HG03342 (cell line): ENCODE results near the gene TCAF1.
A peak's percentile ranks its signal among the peaks of the same experiment; 100 is the strongest.

Experiments used
- ATAC-seq: cut with Tn5 transposase; IDR thresholded peaks from one replicate; pipeline ENCODE4 v1.9.1; 2021; ENCODE audit warnings: mild to moderate bottlenecking, moderate library complexity; ENCODE audit not compliant: unreplicated experiment

Gene TCAF1, protein sequence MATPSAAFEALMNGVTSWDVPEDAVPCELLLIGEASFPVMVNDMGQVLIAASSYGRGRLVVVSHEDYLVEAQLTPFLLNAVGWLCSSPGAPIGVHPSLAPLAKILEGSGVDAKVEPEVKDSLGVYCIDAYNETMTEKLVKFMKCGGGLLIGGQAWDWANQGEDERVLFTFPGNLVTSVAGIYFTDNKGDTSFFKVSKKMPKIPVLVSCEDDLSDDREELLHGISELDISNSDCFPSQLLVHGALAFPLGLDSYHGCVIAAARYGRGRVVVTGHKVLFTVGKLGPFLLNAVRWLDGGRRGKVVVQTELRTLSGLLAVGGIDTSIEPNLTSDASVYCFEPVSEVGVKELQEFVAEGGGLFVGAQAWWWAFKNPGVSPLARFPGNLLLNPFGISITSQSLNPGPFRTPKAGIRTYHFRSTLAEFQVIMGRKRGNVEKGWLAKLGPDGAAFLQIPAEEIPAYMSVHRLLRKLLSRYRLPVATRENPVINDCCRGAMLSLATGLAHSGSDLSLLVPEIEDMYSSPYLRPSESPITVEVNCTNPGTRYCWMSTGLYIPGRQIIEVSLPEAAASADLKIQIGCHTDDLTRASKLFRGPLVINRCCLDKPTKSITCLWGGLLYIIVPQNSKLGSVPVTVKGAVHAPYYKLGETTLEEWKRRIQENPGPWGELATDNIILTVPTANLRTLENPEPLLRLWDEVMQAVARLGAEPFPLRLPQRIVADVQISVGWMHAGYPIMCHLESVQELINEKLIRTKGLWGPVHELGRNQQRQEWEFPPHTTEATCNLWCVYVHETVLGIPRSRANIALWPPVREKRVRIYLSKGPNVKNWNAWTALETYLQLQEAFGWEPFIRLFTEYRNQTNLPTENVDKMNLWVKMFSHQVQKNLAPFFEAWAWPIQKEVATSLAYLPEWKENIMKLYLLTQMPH

DNA sequence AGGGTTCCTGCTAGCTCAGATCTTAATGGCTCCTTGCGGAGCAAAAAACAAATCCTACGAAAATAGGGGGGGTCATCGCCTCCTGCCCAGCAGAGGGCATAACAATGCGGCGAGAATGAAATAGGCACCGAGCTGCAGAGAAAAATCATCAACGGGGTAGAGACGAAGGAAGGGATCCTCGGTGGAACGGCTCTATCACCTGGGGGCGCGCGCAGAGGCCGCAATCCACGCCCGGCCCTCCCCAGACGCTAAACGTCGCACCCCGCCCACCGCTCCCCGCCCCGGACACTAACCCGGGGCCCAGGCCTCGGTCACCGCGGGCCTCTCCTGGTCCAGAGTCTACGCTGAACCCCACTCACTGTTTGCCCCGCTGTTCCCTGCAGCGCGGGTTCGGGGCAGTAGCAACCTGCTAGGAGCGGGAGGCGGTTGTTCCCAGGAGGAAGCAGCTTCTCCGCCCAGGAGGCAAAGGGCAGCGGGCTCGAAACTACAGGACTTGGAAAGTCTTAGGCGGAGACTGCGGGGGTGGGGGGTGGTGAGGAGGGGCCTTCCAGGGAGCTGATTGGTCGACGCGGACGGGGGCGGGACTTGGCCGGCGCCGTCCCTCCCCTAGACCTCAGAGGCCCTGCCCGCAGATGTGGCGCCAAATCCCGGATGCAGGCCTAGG, at the start of gene TCAF1:
Gene TCAF1 (minus strand): TSS at position 509 of the 664 bp plus-strand sequence. CDS start 25,568 bp downstream, outside the sequence.
- peak; percentile 92 for ATAC-seq

DNA sequence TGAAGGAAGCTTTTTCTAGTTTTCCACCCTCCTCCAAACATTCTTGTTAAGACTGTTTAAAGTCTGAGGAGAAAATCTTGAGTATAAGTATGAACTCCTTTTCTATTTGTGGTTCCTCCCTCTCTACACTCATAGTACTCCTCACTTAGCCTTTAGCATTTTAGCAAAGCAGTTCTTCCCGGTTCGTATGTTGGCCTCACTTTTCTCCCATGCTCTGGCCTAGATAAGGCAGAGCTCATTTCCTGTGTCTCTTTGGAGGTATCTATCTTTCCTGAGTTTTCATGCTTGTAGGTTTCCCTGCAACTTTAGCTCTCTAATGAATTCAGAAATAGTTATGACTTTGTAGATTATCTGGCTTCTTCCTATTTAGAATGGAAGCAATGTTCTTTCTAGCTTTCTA, 46.8 kb upstream of the TCAF1 start:
- no peak for ATAC-seq

DNA sequence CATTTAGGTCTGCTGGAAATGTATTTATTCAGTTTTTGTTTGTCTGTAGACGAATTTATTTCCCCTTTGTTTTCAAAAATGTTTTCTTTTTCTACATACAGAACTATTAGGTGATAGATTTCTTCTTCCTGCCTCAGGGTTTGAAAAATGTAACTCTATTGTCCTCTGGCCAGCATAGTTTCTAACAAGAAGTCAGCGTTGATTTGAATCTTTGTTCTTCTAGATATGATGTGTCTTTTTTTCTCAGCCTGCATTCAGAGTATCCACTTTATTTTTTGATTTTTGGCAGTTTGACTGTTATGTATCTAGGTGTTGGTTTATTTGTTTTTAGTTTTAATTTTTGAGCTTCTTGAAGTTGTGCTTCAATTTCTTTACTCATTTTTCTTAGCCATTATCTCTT, 45.1 kb upstream of the TCAF1 start:
- no peak for ATAC-seq

DNA sequence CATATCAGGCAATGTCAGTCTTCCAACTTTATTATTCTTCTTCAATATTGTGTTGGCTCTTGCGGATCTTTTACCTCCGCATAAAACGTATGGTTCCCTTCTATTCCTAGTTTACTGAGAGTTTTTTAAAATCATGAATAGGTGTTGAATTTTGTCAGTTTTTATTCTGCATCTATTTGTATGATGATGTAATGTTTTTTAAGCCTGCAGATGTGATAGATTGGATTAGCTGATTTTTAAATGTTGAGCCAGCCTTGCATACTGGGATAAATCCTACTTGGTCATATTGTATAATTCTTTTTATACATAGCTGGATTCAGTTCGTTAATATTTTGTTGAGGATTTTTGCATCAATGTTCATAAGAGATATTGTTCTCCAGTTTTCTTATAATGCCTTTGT, 43.4 kb upstream of the TCAF1 start:
- ATAC-seq: no peak

DNA sequence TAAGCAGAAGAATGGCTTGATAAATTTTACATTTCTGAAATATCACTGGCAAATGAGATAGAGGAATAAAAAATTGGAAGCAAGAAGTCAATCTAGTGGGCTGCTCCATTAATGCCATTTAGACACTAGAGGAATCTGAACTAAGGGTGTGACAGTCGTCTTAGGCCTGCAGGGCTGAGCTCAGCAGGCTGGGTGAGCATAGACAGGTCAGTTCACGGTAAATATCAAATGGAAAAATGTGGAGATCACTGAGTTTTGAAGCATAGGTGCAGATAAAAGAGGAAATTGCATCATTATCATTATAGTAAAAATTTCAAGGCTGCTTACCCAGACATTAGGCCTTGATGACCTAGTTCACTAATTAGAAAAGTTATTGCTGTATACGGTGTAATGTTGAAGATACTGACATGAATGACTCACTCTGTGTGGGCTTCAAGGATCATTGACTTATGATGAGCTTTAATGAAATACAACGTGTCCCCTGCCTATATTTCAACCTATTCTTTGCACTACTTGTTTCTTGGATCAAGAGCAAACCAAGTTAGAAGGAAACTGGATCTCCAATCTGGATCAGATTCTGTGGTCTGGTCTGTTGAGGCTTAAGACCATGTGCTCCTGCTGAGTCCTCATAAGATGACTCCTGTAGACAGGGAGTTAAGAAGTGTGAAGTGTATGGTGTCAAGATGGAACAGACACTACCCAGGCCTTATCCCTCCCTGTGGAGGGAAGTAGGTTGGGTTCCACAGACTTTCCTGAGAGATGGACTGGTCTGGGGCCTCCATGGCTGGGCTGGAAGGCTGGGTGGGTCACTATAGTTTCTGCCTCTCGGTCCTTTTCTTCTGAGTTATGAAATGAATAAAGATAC, 36.6 kb upstream of the TCAF1 start:
- ATAC-seq: no peak

DNA sequence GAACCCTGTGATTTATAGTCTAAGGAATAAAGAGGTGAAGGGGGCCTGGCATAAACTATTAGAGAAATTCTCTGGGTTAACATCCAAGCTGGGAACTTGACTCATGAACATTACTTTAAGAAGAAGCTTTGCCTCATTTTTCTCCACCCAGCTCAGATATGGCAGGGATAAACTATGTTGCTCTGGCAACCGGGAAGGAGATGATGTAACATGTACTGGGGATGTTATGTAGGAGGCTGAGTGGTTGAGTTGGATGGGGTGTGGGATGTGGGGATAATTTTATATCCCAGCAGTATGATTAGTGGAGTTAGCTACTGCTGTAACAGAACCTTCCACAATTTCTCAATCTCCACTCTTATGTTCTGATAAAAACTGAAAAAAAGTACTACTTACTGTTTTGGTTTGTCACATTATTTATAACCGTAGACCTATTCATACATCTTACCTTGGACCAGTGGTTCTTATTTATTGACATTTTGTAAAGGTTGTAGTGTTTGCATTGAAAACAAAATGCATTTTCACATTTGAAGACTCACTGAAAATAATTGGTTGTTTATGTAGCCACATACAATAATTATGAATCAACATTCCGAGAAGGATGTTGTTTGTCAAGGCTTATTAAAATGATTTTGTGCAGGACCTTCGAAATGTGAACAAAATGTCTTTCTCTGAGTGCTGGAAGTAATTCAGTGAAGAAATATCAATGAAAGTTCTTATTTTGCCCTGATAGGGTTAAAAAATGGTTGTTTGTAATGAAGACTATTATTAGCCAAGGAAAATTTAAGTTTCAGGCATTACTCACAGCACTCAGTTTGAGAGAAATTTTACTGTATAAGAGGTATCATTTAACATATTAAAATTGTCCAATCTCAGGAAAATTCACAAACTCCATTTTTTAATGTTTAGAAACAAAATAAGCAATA, 34.4 kb upstream of the TCAF1 start:
- ATAC-seq: no peak

DNA sequence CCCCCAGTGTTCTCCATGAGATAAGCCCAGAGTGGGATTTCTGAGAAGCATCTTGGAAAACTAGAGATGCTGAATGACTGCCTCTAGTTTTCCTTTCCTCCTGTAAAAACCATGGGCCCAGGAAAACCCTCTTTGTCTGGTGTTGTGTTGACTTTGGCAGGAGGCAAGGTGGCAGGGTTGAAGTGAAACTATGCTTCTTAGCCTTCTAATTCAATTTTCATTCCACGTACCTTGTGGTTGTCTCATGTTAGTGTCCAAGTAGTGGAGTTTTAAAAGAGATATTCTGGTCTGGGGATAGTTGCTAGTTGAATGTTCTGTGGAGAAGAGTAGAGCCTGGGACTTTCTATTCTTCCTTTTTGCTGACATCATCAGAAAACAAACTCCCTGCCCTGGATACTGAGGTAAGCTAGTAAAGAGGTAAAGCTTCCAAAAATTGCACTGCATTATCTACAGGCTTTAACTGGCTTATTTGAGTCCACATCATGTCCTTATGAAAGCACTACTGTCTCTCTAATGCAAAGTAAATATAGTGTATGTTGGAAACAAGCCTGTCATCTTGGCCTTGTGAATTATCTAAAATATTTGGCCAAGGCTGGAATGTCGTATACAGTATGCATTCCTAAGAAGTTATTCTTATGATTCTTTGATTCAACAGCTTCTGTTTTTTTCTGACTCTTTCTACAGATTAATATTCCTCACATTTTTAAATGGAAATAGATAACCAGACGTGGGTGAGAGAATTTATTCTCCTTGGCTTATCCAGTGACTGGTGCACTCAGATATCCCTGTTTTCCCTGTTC, 32.8 kb upstream of the TCAF1 start, which contains the start of gene OR2F2:
Gene OR2F2 (plus strand): TSS at position 708 of the 800 bp plus-strand sequence. CDS start 0 bp downstream, at position 708.
- no peak for ATAC-seq

DNA sequence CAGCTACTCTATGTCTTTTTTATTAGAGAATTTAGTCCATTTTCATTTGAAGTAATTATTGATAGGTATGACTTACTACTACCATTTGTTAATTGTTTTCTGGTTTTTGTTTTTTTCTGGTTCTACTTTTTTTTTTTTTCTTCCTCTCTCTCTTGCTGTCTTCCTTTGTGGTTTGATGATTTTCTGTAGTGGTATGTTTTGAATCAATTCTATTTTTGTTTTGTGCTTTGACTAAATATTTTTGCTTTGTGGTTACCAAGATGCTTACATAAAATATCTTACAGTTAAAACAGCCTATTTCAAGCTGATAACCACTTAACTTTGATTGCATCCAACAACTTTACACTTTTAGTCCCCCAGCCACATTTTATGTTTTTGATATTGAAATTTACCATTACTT, 29.8 kb upstream of the TCAF1 start:
- no peak for ATAC-seq

DNA sequence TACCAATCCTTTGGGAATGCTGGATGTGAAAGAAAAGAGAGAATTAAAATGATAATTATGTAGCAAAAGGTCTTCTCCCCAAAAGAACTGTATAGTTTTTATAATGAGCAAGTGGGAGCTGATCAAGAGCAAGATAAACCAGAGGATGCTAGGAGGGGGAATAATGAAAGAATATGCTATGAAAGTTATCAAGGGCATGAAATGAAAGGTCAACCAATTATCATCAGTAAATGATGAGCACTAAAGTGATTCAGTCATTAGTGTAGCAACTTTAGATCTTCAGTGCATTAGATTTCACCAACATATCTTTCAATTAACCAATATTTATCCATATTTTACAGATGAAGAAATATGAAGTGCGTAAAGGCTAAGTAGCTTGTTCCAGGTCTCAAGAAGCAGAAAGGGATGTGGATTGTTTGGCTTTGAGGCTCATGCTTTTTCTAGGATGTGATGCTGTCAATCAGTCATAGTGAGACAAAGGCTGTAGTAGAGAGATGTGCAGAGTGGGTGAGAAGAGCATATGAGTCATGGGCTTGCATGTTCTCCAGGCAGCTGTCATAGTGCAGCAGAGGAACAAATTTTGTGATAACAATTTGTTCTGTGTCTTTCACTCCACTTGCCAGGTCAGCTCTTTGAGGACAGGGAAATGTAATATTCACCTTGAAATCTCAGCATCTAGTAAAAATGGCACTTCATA, 27.4 kb upstream of the TCAF1 start:
- ATAC-seq: peak; percentile 69

DNA sequence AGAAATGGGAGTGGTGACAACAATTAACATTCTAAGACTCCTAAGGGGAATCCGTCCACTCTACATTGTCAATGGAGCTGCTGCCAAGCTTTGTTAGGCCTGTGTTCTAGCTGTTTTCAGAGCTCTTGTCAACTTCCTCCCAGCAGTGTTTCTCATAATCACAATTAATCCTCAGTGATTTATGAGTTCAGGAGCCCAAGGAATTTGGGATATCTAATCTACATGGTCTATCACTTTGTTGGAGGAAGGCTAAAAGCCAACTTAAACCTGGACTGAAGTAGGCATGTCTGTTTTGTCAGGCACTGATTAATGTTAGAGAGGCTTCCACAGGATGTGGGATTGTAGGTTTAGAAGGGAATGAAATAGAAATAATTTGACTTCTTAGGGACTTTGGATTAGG, 22.9 kb upstream of the TCAF1 start:
- no peak for ATAC-seq

DNA sequence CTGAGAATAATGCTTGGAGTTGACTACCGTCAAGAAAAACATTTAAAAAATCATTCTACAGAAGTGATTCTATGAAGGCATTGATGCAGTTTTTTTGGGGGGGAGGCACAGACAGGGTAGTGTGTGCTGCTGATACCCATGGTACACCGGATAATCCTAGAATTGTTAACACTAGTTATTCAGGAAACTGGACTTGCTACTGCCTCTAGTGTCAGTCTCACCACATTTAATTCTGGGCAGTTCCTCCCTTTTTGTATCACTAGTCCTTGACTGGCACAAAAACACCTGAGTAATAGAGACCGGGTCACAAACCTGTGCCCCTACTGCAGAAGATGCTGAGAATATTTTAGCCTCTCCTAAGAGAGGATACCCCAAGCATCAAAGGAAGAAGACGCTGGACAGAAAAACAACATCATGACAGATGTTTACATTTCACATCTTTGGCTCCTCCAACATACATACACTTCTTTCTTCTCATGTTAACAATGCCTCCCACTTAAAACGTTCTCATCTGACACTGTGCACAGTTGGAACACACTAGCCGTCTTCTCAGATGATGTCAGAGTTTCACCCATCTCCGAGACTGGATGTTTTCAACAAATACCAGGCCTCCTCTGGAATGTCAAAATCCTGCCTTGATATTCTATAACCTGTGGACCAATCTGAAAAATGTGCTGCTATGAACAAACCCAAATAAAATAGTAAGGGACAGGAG, 13.1 kb upstream of the TCAF1 start:
- ATAC-seq: no peak

DNA sequence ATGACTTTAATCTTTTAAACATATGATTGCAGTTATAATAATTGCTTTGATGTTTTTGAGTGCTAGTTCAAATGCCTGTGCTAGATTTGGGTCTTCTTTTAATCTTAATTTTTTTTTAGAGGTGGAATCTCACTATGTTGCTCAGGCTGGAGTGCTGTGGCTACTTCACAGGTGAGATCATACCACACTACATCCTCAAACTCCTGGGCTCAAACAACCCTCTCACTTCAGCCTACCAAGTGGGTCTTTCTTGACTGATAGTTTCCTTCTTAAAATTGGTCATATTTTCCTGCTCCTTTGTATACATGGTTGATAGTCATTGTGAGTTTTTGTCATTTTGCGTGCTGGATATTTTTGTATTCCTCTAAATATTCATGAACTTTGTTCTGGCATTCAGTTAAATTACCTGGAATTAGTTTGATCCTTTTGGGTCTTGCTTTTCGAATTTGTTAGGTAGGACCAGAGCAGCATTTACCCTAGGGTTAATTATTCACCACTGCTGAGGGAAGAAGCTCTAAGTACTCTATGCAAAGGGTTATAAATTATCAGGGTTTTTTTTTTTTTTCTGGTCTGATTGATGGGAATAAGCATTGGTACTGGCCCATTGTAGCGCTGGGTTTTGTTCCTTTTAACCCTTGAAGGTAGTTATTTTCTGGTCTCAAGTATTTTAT, 12.1 kb upstream of the TCAF1 start:
- ATAC-seq: no peak

DNA sequence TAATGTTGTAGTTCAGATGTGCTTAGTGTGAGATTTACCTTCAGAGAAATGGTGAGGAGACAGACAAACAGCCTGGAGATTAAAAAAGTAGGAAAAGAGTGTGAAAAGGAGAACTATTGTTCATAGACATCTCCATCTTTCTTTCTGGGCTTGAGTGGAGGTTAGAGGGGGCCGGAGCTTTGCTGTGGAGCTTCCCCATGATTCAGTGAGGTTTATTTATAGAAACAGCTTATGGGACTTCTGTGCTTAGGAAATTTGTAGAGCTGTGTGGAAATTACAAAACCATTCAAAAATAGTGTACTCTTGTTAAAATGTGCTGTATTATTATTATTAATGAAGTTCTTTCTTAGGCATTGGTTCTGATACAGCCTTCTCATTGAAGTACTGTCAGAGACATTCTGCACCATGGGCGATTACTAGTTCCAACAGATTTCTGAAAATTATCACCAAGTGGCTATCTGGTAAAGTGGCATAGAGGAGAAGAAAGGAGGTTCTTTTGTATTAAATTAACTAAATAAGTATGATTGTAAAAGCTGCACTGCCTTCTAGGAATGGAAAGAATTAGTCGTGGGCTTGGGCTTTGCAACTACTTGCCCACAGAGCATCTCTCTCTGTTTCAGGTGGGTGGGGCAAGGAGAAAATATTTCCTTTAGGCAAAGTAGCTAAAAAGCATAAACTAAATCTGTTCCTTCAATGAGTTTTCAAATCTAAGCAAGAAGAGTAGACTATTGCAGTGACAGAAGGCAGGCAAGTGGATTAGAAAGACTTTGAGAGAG, 8.7 kb upstream of the TCAF1 start:
- ATAC-seq: no peak

DNA sequence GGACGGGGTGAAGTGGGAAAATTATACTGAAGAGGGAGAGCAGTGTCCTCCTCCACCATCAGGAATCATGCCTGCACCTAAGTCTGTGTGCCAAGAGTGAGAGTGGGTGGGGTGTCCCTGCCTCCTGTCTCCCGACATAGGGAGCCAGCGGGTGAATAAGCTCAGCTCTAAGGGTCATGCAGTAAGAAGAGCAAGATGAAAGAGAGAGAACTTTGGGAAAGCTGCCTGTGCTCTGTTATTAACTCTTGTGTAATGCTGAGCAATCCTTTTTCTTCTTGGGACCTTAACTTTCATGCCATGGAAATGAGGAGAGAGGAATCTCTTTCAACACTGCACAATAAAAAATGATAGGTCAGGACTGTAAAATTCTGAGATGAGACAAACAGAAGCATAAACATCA, 7.9 kb upstream of the TCAF1 start:
- no peak for ATAC-seq

DNA sequence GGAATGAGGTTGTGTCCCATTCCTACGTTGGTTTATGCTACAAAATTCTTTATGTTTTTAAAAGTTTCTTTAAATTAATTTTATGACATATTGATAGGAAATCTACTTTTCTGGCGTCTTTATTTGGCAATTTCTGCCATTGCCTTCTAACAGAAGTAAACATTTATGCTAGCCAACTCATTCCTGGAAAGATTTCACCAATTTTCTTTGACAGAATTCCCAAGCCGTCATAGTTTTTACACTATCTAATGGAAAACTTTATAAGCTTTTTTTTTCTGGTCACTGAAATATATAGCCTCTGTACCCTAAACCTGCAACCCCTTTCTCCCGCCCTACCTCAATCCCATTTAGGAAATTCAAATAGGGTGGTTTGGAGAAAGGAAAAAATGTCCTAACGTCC, 6.1 kb upstream of the TCAF1 start:
- ATAC-seq: no peak

DNA sequence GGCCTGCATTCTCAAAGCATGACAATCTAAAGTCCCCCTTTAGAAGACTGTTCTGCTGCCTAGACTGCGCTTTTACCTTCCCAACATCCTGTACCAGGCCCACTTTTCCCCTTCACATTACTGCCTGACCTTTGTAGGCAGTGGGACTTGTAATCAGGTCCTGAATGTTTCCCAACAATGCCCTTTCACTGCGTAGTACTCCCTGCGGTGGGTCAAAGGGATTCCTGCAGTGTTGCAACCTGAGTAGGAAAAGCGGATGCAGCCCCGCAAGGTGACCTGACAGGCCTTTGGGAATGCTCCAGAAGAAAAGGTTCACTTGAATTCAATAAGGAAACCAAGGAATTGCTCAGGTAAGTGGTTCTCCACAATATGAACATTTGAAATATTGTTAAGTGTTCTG, 4.9 kb upstream of the TCAF1 start:
- no peak for ATAC-seq
